GM12872 (cell line): ENCODE data around the gene CDCA3.

Source experiments
- CTCF ChIP-seq: IDR thresholded peaks from 3 replicates; pipeline ENCODE4 v1.5.1; 2011; ENCODE audit warnings: low read depth, mild to moderate bottlenecking, low read length, moderate library complexity; ENCODE audit not compliant: insufficient read depth

CDCA3 gene

DNA sequence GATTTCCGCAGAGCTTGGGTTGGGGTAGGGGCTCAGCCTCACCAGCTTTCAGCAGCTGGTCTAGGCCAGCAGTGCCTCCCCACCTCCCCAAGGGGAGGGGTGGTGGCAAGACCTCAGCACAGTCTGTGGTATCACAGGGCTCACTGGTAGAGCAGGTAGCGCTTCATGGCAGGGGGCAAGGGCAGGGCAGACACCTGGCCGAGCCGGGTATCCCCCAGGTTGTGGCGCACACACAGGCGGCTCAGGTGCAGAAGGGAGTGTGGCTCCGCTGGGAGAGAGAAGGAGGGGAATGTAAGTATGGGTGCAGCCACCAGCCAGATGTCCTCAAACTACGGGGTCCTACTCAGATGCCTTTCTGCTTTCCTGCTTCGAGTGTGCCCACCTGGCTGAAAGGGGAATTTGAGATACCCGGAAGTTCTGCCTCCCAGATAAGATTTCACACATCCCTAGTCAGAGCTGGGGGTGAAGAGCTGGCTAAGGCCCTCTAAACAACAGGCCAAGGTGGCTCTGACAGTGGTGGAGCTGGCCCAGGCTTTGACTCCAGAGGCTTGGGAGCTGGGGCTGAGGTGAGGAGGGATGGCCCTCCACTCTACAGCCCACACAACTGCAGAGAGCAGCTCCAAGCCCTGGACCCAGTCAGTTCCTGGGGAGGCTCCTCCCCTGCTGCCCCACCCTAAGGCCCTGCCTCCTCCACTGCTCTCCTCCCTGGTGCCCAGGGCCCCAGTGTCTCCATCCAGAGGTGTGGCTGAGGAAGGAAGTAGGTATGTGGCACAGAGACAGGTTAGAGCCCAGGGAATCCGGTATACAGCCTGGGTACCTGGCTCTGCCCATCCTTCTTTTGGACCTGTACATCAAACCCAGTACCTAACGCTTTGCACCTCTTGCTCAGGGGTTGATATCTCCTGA is 20.2 kb upstream of the CDCA3 start:
- no peak for TF ChIP-seq CTCF

- TF ChIP-seq CTCF: peak; percentile 95
These were observed 18.2 kb upstream of the CDCA3 start for GRCh38 chr12:6869049-6870021.

- TF ChIP-seq CTCF: peak; percentile 43; the same call in 2 of the 3 replicates
These were observed 17.3 kb upstream of the CDCA3 start for GRCh38 chr12:6868211-6869048.

DNA sequence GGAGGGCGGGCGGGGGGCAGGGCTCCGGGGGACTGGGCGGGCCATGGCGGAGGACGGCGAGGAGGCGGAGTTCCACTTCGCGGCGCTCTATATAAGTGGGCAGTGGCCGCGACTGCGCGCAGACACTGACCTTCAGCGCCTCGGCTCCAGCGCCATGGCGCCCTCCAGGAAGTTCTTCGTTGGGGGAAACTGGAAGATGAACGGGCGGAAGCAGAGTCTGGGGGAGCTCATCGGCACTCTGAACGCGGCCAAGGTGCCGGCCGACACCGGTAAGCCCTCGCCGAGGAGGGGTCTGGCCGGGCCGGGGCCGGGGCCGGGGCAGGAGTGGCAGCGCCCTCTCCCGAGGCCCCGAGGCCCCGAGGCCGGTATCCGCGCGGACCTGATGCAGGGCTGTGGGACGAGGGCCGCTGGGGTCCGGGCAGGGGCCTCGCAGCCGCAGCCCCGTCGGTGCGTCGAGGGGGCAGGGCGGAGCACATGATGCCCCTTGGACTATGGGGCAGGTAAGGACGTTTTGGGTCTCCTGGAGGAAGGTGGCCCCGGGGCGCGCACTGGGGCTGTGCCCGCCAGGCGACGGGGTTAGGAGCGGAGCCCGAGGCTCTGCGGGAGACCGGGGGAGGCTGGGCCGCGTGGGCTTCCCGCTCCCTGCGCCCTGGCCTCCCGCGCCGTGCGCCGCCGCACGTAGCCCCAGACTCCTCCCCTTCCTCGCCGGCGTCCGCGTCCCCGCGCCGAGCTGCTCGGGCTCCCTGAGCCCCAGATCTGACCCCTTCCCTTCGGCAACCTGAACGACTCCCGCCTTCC is 16.5 kb upstream of the CDCA3 start, which contains the start of gene TPI1:
TSS of gene TPI1 (plus strand) at position 119 of the 798 bp plus-strand sequence. CDS start at position 155, 36 bp downstream.
- 0 out of 3 replicates have a peak, but pooled peaks have one; percentile 1 for TF ChIP-seq CTCF

GRCh38 chr12:6866920-6867412 is 15.9 kb upstream of the CDCA3 start:
- TF ChIP-seq CTCF: no peak

DNA sequence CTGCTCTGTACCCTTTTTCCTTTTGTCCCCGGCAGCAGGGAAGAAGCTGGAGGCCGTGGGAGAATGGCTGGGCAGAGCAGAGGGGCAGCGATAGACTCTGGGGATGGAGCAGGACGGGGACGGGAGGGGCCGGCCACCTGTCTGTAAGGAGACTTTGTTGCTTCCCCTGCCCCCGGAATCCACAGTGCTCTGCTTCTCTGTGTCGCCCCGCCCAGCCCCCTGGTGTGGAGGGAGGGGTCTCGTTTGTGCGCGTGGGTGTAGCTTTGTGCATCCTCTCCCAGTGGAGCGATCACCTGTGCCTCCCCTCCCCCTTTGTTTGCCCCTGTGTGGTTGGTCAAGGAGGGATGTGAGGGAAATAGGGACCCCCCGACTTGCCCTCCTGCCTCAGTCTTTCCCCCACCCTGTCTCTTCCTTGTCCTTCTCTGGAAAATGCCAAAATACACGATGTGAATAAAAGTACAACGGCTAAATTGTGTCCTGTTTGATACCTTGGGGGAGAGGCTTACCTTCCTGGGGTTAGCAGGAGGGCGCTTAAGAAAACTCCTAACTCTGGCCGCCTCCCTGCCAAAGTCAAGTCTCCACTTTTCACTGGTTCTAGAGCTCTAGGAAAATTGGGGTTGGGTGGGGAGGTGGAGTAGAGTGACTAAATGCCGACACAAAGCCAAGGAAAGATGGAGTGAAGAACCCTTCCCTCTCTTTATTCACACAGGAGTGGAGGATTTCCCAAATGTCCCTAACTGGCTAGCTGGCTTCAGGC is 15.3 kb upstream of the CDCA3 start:
- TF ChIP-seq CTCF: no peak
